Esophagus (tissue), 2 donors: ENCODE data around the gene MYLK3. TPM values are rescaled to one million over a fixed set of nuclear protein-coding genes. Genes with fewer than 3 reads are reported as not detected.
"Not testable (repeated sequence)": the region's sequence is repeated elsewhere in the genome, so short reads cannot be mapped to it uniquely, and the experiment has no call there.

Experiments used
- H3K27ac ChIP-seq, 2 donors: one replicate each; pipeline ENCODE4 v1.5.1; 2013; ENCODE audit warnings: low read depth in 2 of 2, mild to moderate bottlenecking in 2 of 2, inconsistent platforms in 1 of 2, low read length in 1 of 2, moderate library complexity in 1 of 2
- H3K27me3 ChIP-seq, 2 donors: one replicate each; pipeline ENCODE4 v1.6.1; 2013; ENCODE audit warnings: low read length in 2 of 2, control low read depth in 1 of 2, mild to moderate bottlenecking in 1 of 2; ENCODE audit not compliant: insufficient read depth in 2 of 2, control insufficient read depth in 1 of 2
- H3K36me3 ChIP-seq, 2 donors: one replicate each; pipeline ENCODE4 v1.6.1; 2013; ENCODE audit warnings: low read length in 1 of 2; ENCODE audit not compliant: control insufficient read depth in 2 of 2, insufficient read depth in 2 of 2
- H3K4me1 ChIP-seq, 2 donors: one replicate each; pipeline ENCODE4 v1.6.1; 2013; ENCODE audit warnings: low read length in 1 of 2; ENCODE audit not compliant: control insufficient read depth in 2 of 2, insufficient read depth in 2 of 2
- H3K4me3 ChIP-seq, 2 donors: one replicate each; pipeline ENCODE4 v1.5.1; 2013; ENCODE audit warnings: low read length in 2 of 2, mild to moderate bottlenecking in 2 of 2, low read depth in 1 of 2, moderate library complexity in 1 of 2
- H3K9me3 ChIP-seq, 2 donors: one replicate each; pipeline ENCODE4 v1.6.1; 2013; ENCODE audit warnings: mild to moderate bottlenecking in 2 of 2, low read depth in 1 of 2, low read length in 1 of 2, moderate library complexity in 1 of 2; ENCODE audit not compliant: control insufficient read depth in 2 of 2, insufficient read depth in 1 of 2
- WGBS, 2 donors: extraction: QIAGEN DNeasy Blood & Tissue Kit; methylation state at CpG; one replicate each; pipeline ENCODE4 v1.1.7; 2013; 5-methylcytosine and 5-hydroxymethylcytosine counted together
- polyA plus RNA-seq, 2 donors: library from polyadenylated mRNA; stranded (reverse); fragments of 200-250 nt; gene quantifications; one replicate each; pipeline ENCODE4 v1.2.3, GENCODE V29; 2013
- donor health status: healthy with polysubstance abuse.
- donor health status: Bipolar disorder and iron deficiency.

MYLK3 gene
- polyA plus RNA-seq, 2 donors = 0.04 to 0.08 TPM

DNA sequence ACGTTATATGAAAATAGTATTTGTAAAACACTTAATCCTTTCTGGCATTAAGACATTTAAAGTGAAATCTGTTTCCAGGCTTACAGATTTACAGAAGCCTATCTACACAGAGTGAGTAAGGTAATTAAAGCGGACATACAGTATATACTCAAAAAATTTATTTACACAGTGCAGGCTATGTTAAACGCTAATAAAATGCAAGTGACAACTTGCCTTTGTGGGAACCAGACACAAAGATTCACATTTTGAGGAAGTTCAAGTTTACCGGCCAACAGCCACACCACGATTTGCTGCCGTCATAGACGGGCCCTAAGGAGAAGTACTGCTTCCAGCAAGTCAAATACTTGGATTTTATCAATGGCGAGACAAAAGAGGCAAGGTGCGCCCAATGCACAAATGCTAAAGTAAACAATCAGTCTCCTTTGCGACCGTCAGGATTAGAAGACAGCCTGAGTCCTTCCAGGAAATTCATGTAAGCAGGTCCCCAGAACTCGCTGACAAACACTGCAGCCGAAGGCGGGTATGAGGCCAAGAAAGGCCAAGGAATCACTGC lies 60.0 kb downstream of the MYLK3 start:
- WGBS, 2 donors = 1 to 2% methylated on average over 14 of the region's 14 CpGs
- Histone ChIP-seq H3K27me3 (no peaks in the 10 kb centered on the region), H3K9me3 (no peaks in the 10 kb centered on the region), H3K4me3 (peak overlapping the region; percentile 89 to 91), H3K4me1 (peaks cover 5 to 7% of the 10 kb centered on the region in 2 donors), H3K36me3 (no peaks in the 10 kb centered on the region), H3K27ac (peak overlapping the region; percentile 94 to 95)

DNA sequence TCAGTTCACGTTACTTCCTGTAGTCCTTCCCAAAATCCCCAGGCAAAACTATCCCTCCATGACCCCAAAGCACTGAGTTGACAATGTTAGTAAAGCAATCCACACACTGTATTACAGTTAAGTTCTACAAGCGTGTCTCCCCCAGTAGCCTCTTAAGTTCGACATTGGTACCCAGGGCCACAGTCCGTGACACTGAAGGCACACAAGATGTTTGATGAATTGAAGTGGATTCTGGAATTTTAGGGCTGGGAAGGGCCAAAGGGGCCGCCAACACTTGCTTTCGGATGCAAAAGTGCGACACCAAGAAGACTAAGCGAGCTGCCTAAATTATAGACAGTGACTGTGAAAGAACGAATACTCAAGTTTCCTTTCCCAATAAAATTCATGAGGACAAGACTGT lies 60.7 kb downstream of the MYLK3 start:
- 66 to 70% methylated on average over 9 of the region's 9 CpGs for WGBS, 2 donors
- H3K27me3 ChIP-seq = no peaks in the 10 kb centered on the region
- H3K36me3 ChIP-seq = no peaks in the 10 kb centered on the region
- H3K27ac ChIP-seq = no peak overlapping the region
- peaks cover 5 to 7% of the 10 kb centered on the region in 2 donors for H3K4me1 ChIP-seq
- no peaks in the 10 kb centered on the region for H3K9me3 ChIP-seq
- H3K4me3 ChIP-seq = peak overlapping the region; percentile 23 to 91

DNA sequence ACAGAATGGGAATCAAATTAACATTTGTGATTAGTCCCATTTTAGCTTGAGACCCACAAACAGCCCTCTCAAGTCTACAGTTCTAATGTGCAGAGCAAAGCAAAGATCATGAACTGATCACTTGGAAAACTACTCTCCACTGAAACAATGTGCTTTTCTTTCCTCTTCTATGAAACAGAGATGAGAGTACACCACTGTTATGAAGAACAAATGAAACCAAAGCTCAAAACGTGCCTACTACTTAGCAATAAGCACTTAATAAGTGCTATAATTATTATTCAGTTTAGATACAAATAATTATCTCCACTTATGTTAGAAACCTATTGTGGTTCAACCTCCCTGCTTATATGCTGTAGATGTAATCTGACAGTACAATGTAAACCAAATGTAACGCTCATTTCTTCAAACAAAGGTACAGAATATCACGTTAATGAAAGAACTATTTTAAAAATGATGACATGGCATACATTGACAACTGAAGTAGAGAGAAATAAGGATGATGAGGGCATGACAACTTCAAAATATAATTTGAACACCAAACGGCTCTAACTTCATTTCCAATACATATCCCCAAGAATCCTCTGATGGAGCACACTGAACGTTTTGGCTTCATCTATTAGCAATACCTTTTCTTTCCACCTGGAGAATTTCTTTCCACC lies 61.2 kb downstream of the MYLK3 start:
- Histone ChIP-seq H3K36me3 (no peaks in the 10 kb centered on the region), H3K27ac (no peak overlapping the region), H3K4me1 (peaks cover 5 to 7% of the 10 kb centered on the region in 2 donors), H3K9me3 (no peaks in the 10 kb centered on the region), H3K27me3 (no peaks in the 10 kb centered on the region), H3K4me3 (peak overlapping the region in 1 of 2 donors; percentile 91)
- WGBS, 2 donors = 36 to 44% methylated on average over 5 of the region's 5 CpGs

DNA sequence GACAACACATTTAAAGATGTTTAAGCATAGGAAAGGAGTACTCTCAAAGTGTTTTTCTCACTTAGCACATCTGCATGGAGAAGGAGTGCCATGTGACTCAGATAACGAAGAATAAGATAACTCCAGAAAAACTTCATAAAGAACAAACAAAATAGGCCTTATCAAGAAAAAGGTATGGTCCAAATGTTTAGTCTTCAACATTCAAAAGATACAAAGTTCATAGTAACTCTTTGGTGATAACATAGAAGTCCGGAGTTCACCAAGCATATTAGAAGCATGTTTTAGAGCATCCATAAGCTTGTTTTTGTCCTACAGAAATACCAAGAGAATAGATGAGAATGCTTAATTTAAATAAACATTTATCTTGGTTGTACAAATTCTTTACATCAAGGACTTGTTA lies 66.3 kb downstream of the MYLK3 start:
- 69 to 88% methylated on average over 2 of the region's 2 CpGs for WGBS, 2 donors
- not testable (repeated sequence) for H3K4me1 ChIP-seq, H3K9me3 ChIP-seq, H3K4me3 ChIP-seq, H3K36me3 ChIP-seq, H3K27me3 ChIP-seq, H3K27ac ChIP-seq

DNA sequence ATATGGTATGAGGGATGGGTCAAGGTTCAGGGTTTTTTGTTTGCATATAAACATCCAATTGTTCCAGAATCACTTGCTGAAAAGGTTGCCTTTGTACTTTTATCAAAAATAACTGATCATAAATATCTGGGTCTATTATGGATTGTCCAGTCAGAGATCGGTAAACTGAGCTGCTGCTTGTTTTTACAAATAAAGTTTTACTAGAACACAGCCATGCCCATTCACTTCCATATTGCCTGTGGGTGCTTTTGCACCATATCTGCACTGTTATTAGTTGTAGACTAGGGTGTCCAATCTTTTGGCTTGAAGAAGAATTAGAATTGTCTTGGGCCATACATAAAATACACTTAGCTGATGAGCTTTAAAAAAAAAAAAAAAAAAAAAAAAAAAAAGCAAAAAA lies 70.2 kb downstream of the MYLK3 start:
- H3K36me3 ChIP-seq, H3K9me3 ChIP-seq, H3K27ac ChIP-seq, H3K4me3 ChIP-seq, H3K27me3 ChIP-seq, H3K4me1 ChIP-seq: not testable (repeated sequence)
- WGBS, 2 donors = 82 to 97% methylated on average over 1 of the region's 1 CpG

DNA sequence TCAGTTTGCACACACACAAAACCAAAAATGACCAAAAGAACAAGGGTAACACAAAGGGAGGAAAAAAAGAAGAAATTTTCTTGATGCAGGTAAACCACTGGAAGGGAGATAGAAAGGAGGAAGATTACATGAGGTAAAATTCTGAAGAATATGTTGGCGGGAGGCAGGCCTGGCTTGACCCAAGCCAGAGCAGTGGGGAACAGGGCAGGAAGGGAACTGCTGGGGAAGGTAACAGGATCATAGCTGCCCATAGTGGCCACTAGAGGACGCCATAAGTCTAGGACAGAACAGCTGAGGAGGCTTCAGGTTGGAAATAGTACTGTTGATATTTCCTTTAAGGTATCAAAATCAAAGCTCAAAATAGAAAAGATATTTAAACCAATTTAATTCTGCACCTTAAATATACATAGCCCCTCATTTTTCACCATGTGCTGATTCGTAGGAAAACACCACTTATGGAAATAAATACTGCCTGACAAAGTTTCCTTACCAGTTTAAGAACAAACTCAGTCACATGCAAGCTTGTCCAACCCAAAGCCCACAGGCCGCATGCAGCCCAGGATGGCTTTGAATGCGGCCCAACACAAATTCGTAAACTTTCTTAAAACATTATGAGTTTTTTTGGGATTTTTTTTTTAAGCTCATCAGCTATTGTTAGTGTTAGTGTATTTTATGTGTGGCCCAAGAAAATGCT lies 74.7 kb downstream of the MYLK3 start:
- H3K27me3 ChIP-seq = no peaks in the 10 kb centered on the region
- no peak overlapping the region for H3K4me3 ChIP-seq
- peaks cover 3 to 5% of the 10 kb centered on the region in 2 donors for H3K36me3 ChIP-seq
- 70 to 71% methylated on average over 6 of the region's 6 CpGs for WGBS, 2 donors
- H3K27ac ChIP-seq = no peak overlapping the region
- H3K4me1 ChIP-seq = no peaks in the 10 kb centered on the region
- no peaks in the 10 kb centered on the region for H3K9me3 ChIP-seq

DNA sequence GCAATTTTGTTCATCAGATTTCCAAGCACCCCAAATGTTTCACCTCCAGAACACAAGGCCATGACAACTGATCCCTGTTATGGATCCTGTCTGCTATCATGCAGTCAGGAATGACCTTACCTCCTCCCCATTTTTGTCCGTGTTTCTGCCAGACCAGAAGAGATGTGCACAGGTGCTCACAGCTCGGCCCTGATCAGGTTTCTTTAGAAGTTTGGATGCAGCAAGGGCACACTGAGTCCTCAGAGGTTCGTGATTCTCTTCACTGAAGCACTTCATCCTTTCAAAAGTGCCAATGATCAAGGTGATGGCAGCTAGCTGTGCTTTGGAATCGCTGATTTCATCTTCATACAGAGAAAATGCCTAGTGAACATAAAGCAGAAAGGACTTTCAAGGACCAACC lies 86.0 kb downstream of the MYLK3 start:
- H3K4me1 ChIP-seq = no peaks in the 10 kb centered on the region
- no peaks in the 10 kb centered on the region for H3K27me3 ChIP-seq
- H3K27ac ChIP-seq = no peak overlapping the region
- WGBS, 2 donors = 70% methylated on average over 4 of the region's 4 CpGs
- H3K4me3 ChIP-seq = no peak overlapping the region
- H3K36me3 ChIP-seq = peaks cover 12 to 18% of the 10 kb centered on the region in 2 donors
- no peaks in the 10 kb centered on the region for H3K9me3 ChIP-seq

DNA sequence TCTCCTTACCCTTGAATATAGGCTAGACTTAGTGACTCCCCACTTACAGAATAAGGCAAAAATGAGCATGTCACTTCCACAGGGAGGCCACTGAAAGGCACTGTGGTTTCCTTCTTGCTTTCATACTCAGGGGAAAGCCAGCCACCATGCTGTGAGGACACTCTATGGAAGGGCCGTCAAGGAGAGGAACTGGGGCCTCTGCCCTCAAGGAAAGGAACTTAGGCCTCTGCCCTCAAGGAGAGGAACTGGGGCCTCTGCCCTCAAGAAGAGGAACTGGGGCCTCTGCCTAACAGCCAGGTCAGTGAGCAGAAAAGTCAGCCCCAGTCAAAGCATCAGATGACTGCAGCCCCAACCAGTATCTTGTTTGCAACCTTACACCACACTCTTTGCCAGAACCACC lies 89.2 kb downstream of the MYLK3 start:
- Histone ChIP-seq H3K4me3 (no peak overlapping the region), H3K4me1 (no peaks in the 10 kb centered on the region), H3K36me3 (peaks cover 12 to 15% of the 10 kb centered on the region in 2 donors), H3K9me3 (no peaks in the 10 kb centered on the region), H3K27me3 (no peaks in the 10 kb centered on the region), H3K27ac (no peak overlapping the region)
- WGBS, 2 donors = 54 to 61% methylated on average over 1 of the region's 1 CpG
